ENCODE measurements around the gene RPE65. TPM values are rescaled to one million over a fixed set of nuclear protein-coding genes. Genes with fewer than 3 reads are reported as not detected.

Gene RPE65
- total RNA-seq, 6 experiments from 2014 or later, result not detected

- H3K36me3 Mint-ChIP-seq (ENCODE audit: low read depth), result no peaks in the 10 kb centered on the region; the same call in 1 of the 2 replicates
- H3K4me1 Mint-ChIP-seq (ENCODE audit: low read depth), result no peaks in the 10 kb centered on the region
- H3K27ac Mint-ChIP-seq, result no peak overlapping the region
- no peak for TF ChIP-seq CTCF (IDR thresholded peaks at IDR 0.05)
- no peak overlapping the region for H3K4me3 Mint-ChIP-seq
- no peak for DNase-seq
- peaks cover 6% of the 10 kb centered on the region for H3K9me3 Mint-ChIP-seq
- H3K27me3 Mint-ChIP-seq (ENCODE audit: insufficient read depth), result peaks cover 6% of the 10 kb centered on the region
Observed at GRCh38 chr1:68460935-68461334, 11.2 kb upstream of the RPE65 start.

GRCh38 chr1:68459796-68460195 is 10.0 kb upstream of the RPE65 start:
- peak; percentile 22 for DNase-seq
- H3K27ac Mint-ChIP-seq, result no peak overlapping the region
- no peak for TF ChIP-seq CTCF (IDR thresholded peaks at IDR 0.05)
- no peaks in the 10 kb centered on the region; the same call in 1 of the 2 replicates for H3K36me3 Mint-ChIP-seq (ENCODE audit: low read depth)
- peaks cover 6% of the 10 kb centered on the region for H3K9me3 Mint-ChIP-seq
- peaks cover 7% of the 10 kb centered on the region for H3K27me3 Mint-ChIP-seq (ENCODE audit: insufficient read depth)
- no peaks in the 10 kb centered on the region for H3K4me1 Mint-ChIP-seq (ENCODE audit: low read depth)
- H3K4me3 Mint-ChIP-seq, result no peak overlapping the region

GRCh38 chr1:68459091-68459490 is 9.3 kb upstream of the RPE65 start:
- H3K36me3 Mint-ChIP-seq (ENCODE audit: low read depth), result no peaks in the 10 kb centered on the region; the same call in 1 of the 2 replicates
- H3K4me1 Mint-ChIP-seq (ENCODE audit: low read depth), result no peaks in the 10 kb centered on the region
- H3K27ac Mint-ChIP-seq, result no peak overlapping the region
- no peak for TF ChIP-seq CTCF (IDR thresholded peaks at IDR 0.05)
- no peak for DNase-seq
- H3K4me3 Mint-ChIP-seq, result no peak overlapping the region
- H3K9me3 Mint-ChIP-seq, result peaks cover 6% of the 10 kb centered on the region
- H3K27me3 Mint-ChIP-seq (ENCODE audit: insufficient read depth), result peaks cover 9% of the 10 kb centered on the region

GRCh38 chr1:68456202-68456601 is 6.4 kb upstream of the RPE65 start:
- Mint-ChIP-seq H3K27me3 (ENCODE audit: insufficient read depth) (peaks cover 9% of the 10 kb centered on the region), H3K9me3 (no peaks in the 10 kb centered on the region), H3K36me3 (ENCODE audit: low read depth) (no peaks in the 10 kb centered on the region), H3K4me1 (ENCODE audit: low read depth) (peaks cover 16% of the 10 kb centered on the region), H3K27ac (no peak overlapping the region), H3K4me3 (no peak overlapping the region)
- DNase-seq, result no peak
- TF ChIP-seq CTCF (IDR thresholded peaks at IDR 0.05), result no peak

GRCh38 chr1:68454534-68454933 is 4.8 kb upstream of the RPE65 start:
- H3K4me3 Mint-ChIP-seq, result no peak overlapping the region
- H3K27me3 Mint-ChIP-seq (ENCODE audit: insufficient read depth), result peaks cover 9% of the 10 kb centered on the region
- H3K36me3 Mint-ChIP-seq (ENCODE audit: low read depth), result no peaks in the 10 kb centered on the region
- H3K4me1 Mint-ChIP-seq (ENCODE audit: low read depth), result peaks cover 16% of the 10 kb centered on the region
- no peak overlapping the region for H3K27ac Mint-ChIP-seq
- DNase-seq, result no peak
- no peaks in the 10 kb centered on the region for H3K9me3 Mint-ChIP-seq
- no peak for TF ChIP-seq CTCF (IDR thresholded peaks at IDR 0.05)
